GM18505 (cell line): ENCODE measurements around the gene ANO10.

Experiments
- ATAC-seq: cut with Tn5 transposase; IDR thresholded peaks from one replicate; pipeline ENCODE4 v1.9.1; 2021; ENCODE audit not compliant: unreplicated experiment
- POLR2A ChIP-seq: IDR thresholded peaks from 4 replicates; pipeline ENCODE4 v1.6.1; 2011; ENCODE audit warnings: borderline replicate concordance; ENCODE audit not compliant: insufficient read depth, insufficient read length; ENCODE audit errors: extremely low read depth

The ANO10 gene

DNA sequence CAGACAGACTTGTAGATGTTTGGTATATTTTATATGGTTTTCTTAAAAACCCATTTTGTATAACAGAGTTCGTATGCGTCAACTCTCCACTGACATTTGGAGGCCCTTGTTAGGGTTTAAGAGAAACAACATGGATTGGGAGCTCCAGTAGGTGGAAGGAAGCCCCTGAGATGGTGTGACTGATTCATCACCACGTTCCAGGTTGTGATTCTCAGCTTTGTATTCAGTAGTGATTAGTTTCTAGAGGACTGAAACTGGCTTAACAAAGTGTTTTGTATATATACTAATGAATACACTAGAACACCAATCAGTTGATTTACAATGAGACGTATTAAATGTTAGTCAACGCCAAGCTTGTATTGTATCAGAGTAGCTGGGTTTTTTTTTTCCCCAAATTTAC, 301.5 kb downstream of the ANO10 start:
- no peak for ATAC-seq
- no peak for TF ChIP-seq POLR2A

DNA sequence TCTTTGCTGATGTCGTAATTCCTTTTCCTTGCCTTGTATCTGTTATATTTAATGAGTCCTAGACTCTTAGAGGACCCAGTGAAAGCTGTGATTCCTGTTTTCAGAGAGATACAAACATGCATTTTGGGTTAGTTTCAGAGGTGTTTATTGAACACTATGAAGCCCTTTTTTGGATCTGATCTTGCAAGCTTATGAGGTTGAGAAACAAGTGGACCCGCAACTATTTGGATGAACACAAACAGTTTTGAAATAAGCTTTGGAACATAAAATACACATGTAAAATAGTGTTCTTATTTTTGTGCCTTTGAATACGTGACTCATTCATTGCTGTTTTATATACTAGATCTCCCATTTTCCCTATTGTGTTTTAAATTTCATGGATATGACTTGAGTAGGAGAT, 302.0 kb downstream of the ANO10 start:
- ATAC-seq, result no peak
- TF ChIP-seq POLR2A, result no peak

DNA sequence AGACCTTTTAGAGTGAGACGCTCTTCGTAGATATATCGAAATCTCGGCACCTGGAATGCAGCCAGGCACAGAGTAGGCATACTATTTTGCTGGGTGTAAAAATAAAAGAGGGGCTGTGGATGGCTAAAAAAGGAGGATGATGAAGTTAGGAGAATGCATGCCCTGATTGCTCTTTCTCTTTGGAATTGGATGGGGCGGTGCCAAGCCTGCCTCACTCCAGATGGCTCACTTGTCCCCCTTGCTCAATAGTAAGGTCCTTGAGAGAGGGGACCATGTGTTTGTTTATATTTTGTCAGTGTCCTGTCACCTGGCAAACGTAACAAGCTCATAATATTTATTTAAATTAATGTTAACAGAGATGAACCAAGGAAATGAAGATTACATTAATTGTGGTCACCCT, 302.4 kb downstream of the ANO10 start:
- ATAC-seq, result no peak
- TF ChIP-seq POLR2A, result no peak

DNA sequence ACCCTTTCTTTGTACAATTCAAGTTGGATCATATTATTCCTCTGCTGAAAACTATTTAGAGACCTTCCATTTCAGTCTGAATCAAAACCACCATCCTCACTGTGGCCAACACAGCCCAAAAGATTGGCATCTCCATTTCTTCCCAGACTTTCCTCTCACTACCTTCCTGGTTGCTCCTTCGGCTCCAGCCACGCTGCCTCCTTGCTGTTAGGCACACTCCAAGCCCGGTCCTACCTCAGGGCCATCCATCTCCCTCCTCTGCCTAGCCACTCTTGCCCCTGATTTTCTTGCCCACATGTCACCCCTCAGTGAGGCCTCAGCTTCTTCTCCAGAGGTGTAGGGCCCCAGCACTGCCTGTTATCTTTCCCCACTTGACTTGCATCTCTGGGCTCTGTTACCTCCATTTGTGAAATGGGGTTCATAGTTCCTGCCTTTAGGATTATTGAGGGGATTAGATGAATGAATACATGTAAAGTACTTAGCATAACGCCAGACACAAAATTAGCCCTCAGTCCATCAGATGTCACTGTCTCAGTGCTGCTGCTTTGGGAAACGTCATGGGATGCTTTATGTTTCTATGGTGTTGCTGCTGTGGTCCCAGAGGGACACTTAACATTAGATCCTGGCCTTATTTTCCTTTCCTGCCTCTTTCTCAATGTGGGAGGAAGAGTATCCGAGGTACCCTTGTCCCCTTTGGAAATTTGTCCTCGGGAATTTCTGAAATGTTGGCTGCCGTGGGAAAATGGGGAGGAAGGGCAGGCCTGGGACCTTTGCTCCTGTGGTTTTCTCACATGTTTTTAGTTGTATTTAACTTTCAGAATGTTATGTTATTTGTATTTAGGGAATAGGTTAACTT, 304.1 kb downstream of the ANO10 start:
- no peak for ATAC-seq

DNA sequence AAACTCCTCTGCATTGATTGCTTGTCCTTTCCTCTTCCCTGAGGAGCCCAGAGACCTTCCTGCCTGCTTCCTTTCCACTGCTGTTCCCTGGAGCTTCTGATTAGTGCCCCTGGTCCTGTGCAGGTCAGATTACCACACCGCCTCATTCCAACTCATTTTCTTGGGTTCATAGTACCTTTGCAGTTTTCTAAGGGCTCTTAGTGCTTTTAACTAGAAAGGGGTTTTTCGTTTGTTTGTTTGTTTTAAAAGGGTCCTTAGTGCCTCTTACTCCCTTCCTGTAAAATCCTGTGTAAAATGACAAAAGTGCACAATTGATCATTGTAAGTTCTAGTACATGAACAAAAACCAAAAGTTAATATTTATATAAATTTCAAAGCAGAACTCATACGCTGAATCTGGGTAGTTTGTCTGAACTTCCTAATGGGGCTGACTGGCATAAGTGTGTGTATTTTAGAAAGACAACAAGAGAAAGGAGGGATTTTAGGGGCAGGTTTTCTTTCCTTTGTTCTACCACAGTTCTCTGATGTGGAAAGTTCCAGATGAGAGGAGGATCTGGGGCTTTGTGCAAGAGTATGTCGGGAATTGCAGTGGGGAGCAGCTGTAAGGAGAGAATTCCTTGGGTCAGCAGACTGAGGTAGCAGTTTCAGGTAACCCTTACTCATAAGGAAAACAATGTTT, 304.9 kb downstream of the ANO10 start:
- ATAC-seq, result no peak

More for the DNA sequence above, 304.1 kb downstream of the ANO10 start:
- TF ChIP-seq POLR2A, result no peak

More for the DNA sequence above, 304.9 kb downstream of the ANO10 start:
- TF ChIP-seq POLR2A, result no peak
